H1 (cell line): ENCODE data around the gene GRIK4.

ENCODE experiments used
- CTCF ChIP-seq, 3 experiments: IDR thresholded peaks; 1 replicate in 2 of 3; 2 replicates in 1 of 3; pipeline versions ENCODE4 v1.5.1 to v1.6.1; 2011; ENCODE audit warnings: low read length in 3 of 3, mild to moderate bottlenecking in 3 of 3, inconsistent platforms in 2 of 3, low read depth in 1 of 3, moderate library complexity in 1 of 3; ENCODE audit not compliant: insufficient read depth in 1 of 3; ENCODE audit errors: control extremely low read depth in 1 of 3
- EGR1 ChIP-seq: IDR thresholded peaks from 2 replicates; pipeline ENCODE4 v1.6.1; 2011; ENCODE audit warnings: low read depth, low read length, borderline replicate concordance
- EZH2 ChIP-seq: fragments of 200-600 bp; sonication (generic); IDR thresholded peaks from 2 replicates; pipeline ENCODE4 v1.7.1; 2012; ENCODE audit warnings: low read depth, mild to moderate bottlenecking, moderate library complexity, low read length, inconsistent platforms; ENCODE audit not compliant: severe bottlenecking
- MAFK ChIP-seq: IDR thresholded peaks from 2 replicates; pipeline ENCODE4 v1.6.1; 2012; ENCODE audit warnings: low read depth, mild to moderate bottlenecking, improper control_type of control experiment, low read length
- POLR2A ChIP-seq, 2 experiments: IDR thresholded peaks; 1 replicate in 1 of 2; 2 replicates in 1 of 2; pipeline ENCODE4 v1.6.1; 2011; ENCODE audit warnings: low read depth in 2 of 2, low read length in 2 of 2, mild to moderate bottlenecking in 2 of 2; ENCODE audit errors: control extremely low read depth in 1 of 2
- POLR2AphosphoS5 ChIP-seq: IDR thresholded peaks from 2 replicates; pipeline ENCODE4 v1.6.1; 2011; ENCODE audit warnings: low read depth, low read length
- RFX5 ChIP-seq: IDR thresholded peaks from 2 replicates; pipeline ENCODE4 v1.6.1; 2011; ENCODE audit warnings: low read depth, low read length, improper control_type of control experiment, borderline replicate concordance
- SIRT6 ChIP-seq: IDR thresholded peaks from one replicate; pipeline ENCODE4 v1.7.1; 2012; ENCODE audit warnings: low read length, inconsistent platforms
- SP4 ChIP-seq: IDR thresholded peaks from 2 replicates; pipeline ENCODE4 v1.6.1; 2012; ENCODE audit warnings: low read length, inconsistent platforms
- SUZ12 ChIP-seq: fragments of 200-600 bp; sonication (generic); IDR thresholded peaks from 2 replicates; pipeline ENCODE4 v1.6.1; 2012; ENCODE audit warnings: mild to moderate bottlenecking, inconsistent platforms, low read length, moderate library complexity, mixed read lengths
- TF ChIP-seq, protein P1 (sequence below): IDR thresholded peaks from 2 replicates; pipeline ENCODE4 v1.6.1; 2012; ENCODE audit warnings: inconsistent platforms

GRCh38 chr11:120516461-120517389 lies 5.2 kb downstream of the GRIK4 start:
- TF ChIP-seq EZH2 (no peak), EGR1 (no peak), CTCF (IDR thresholded peaks at IDR 0.05; ENCODE audit: control extremely low read depth in 1 of 3, insufficient read depth in 1 of 3, low read depth in 1 of 3, low read length in 3 of 3) (no peak), POLR2A (IDR thresholded peaks at IDR 0.05; ENCODE audit: control extremely low read depth in 1 of 2, low read depth in 2 of 2, low read length in 2 of 2) (no peak), RFX5 (no peak), POLR2AphosphoS5 (no peak), SUZ12 (no peak), SIRT6 (no peak), MAFK (no peak), SP4 (no peak)
- TF ChIP-seq, protein P1, sequence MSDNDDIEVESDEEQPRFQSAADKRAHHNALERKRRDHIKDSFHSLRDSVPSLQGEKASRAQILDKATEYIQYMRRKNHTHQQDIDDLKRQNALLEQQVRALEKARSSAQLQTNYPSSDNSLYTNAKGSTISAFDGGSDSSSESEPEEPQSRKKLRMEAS = no peak
